Vagina (tissue), 2 donors: ENCODE data around the gene CDIP1.

Experiments used
- POLR2A ChIP-seq, 2 donors: fragments of 450-650 bp; IDR thresholded peaks; one replicate each; pipeline ENCODE4 v1.6.1; 2017; ENCODE audit warnings: antibody characterized with exemption in 2 of 2, mild to moderate bottlenecking in 2 of 2, moderate library complexity in 2 of 2
- TF ChIP-seq, protein P1 (sequence below), 3 experiments: fragments of 450-650 bp in 2 of 3; fragments of 200-600 bp in 1 of 3; sonication (generic) in 1 of 3; IDR thresholded peaks; one replicate each; pipeline ENCODE4 v1.5.1; 2017 to 2019; ENCODE audit warnings: antibody characterized with exemption in 3 of 3, mild to moderate bottlenecking in 2 of 3, moderate library complexity in 2 of 3

DNA sequence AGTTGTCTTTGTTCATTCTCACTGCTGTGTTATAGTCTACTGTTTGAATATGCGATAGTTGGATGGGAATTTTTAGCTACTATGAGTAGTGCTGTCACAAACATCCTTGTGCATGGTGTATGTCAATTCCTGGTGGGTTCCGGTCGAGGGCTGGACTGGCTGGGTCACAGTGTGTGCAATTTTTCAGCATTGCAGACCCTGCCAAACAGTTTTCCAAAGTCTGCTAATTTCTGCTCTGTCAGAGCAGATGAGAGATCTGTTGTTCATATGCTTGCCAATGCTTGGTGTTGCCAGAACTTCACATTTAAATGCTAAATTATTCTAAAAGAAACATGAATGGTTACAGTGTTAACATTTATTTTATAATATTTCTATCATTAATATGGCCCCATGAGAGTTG, 14.0 kb upstream of the CDIP1 start:
- TF ChIP-seq, protein P1, sequence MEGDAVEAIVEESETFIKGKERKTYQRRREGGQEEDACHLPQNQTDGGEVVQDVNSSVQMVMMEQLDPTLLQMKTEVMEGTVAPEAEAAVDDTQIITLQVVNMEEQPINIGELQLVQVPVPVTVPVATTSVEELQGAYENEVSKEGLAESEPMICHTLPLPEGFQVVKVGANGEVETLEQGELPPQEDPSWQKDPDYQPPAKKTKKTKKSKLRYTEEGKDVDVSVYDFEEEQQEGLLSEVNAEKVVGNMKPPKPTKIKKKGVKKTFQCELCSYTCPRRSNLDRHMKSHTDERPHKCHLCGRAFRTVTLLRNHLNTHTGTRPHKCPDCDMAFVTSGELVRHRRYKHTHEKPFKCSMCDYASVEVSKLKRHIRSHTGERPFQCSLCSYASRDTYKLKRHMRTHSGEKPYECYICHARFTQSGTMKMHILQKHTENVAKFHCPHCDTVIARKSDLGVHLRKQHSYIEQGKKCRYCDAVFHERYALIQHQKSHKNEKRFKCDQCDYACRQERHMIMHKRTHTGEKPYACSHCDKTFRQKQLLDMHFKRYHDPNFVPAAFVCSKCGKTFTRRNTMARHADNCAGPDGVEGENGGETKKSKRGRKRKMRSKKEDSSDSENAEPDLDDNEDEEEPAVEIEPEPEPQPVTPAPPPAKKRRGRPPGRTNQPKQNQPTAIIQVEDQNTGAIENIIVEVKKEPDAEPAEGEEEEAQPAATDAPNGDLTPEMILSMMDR (IDR thresholded peaks at IDR 0.05): no peak
- TF ChIP-seq POLR2A (IDR thresholded peaks at IDR 0.05): no peak
